NCI-H2196 treated with DMSO at 0.1 percent for 48 hours (cell line): Measurements from ENCODE around the gene TNIK.
"Not testable (repeated sequence)": the region's sequence is repeated elsewhere in the genome, so short reads cannot be mapped to it uniquely, and the experiment has no call there.

Experiments used
- DNase-seq: peaks from one replicate; lab custom pipeline; 2025; ENCODE audit not compliant: unreplicated experiment; lab: John Stamatoyannopoulos, UW

Gene TNIK

GRCh38 chr3:171470714-171471227, 10.6 kb upstream of the TNIK start:
- DNase-seq, result no peak

- DNase-seq, result no peak
Measured at GRCh38 chr3:171469376-171469775, 9.2 kb upstream of the TNIK start.

GRCh38 chr3:171468296-171468906, 8.2 kb upstream of the TNIK start:
- DNase-seq, result no peak

- no peak for DNase-seq
Measured at GRCh38 chr3:171465763-171466162, 5.6 kb upstream of the TNIK start.

- DNase-seq, result no peak
Measured at GRCh38 chr3:171464462-171464861, 4.3 kb upstream of the TNIK start.

GRCh38 chr3:171462224-171462623, 2.0 kb upstream of the TNIK start:
- DNase-seq, result no peak

- no peak for DNase-seq
Measured at GRCh38 chr3:171461525-171461917, 1.3 kb upstream of the TNIK start.

GRCh38 chr3:171460725-171461524, 720 bp upstream of the TNIK start:
- peak; percentile 79 for DNase-seq

GRCh38 chr3:171459137-171459941, 866 bp downstream of the TNIK start:
- peak; percentile 42 for DNase-seq

GRCh38 chr3:171458864-171459136, 1.4 kb downstream of the TNIK start:
- no peak for DNase-seq

GRCh38 chr3:171458071-171458863, 1.9 kb downstream of the TNIK start:
- DNase-seq, result no peak

- no peak for DNase-seq
Measured at GRCh38 chr3:171457607-171458061, 2.6 kb downstream of the TNIK start.

GRCh38 chr3:171456765-171457606, 3.2 kb downstream of the TNIK start:
- DNase-seq, result no peak

- no peak for DNase-seq
Measured at GRCh38 chr3:171455603-171456550, 4.3 kb downstream of the TNIK start.

- DNase-seq, result no peak
Measured at GRCh38 chr3:171454041-171454440, 6.2 kb downstream of the TNIK start.

GRCh38 chr3:171453180-171453886, 6.9 kb downstream of the TNIK start:
- DNase-seq, result no peak

- no peak for DNase-seq
Measured at GRCh38 chr3:171452328-171452727, 7.9 kb downstream of the TNIK start.

- no peak for DNase-seq
Measured at GRCh38 chr3:171451915-171452314, 8.3 kb downstream of the TNIK start.

GRCh38 chr3:171447579-171447891, 12.7 kb downstream of the TNIK start:
- not testable (repeated sequence) for DNase-seq
